SK-N-SH (cell line): ENCODE results near the gene COL25A1. TPM values are rescaled to one million over a fixed set of nuclear protein-coding genes. Genes with fewer than 3 reads are reported as not detected.

Experiments
- CTCF ChIA-PET: fragments of 300-600, 350-600 bp; formaldehyde crosslinking; extraction: SDS; loops from one replicate; lab custom pipeline; 2021; lab: Yijun Ruan, JAX
- POLR2A ChIA-PET: fragments of 350-600 bp; sonication (Branson Sonifier 250); formaldehyde crosslinking; extraction: SDS; loops from one replicate; lab custom pipeline; 2020; ENCODE audit warnings: antibody characterized with exemption, inconsistent platforms; lab: Yijun Ruan, JAX
- DNase-seq: peaks from one replicate; pipeline ENCODE4 v3.0.0; 2012
- H2AFZ ChIP-seq: fragments of 200-600 bp; sonication (generic); 2 replicates; pipeline ENCODE4 v1.8.1; 2016; ENCODE audit warnings: antibody characterized with exemption, mild to moderate bottlenecking, low read depth
- H3F3A ChIP-seq: fragments of 200-600 bp; sonication (generic); replicated peaks from 2 replicates; pipeline ENCODE3; 2016; ENCODE audit warnings: antibody characterized with exemption, mild to moderate bottlenecking; ENCODE audit not compliant: insufficient read depth
- H3K27ac ChIP-seq, 2 experiments: fragments of 200-500 bp in 1 of 2; fragments of 200-600 bp in 1 of 2; sonication (Bioruptor generic) in 1 of 2; sonication (generic), shearing (Covaris generic) in 1 of 2; 2 replicates each; pipeline versions ENCODE4 v1.5.1 to v1.6.1; 2014 to 2016; ENCODE audit warnings: low read depth in 2 of 2, inconsistent platforms in 1 of 2, low read length in 1 of 2, mild to moderate bottlenecking in 1 of 2, mixed read lengths in 1 of 2
- H3K27me3 ChIP-seq: fragments of 200-600 bp; sonication (generic), shearing (Covaris generic); 2 replicates; pipeline ENCODE4 v1.6.1; 2016; ENCODE audit warnings: mixed run types; ENCODE audit not compliant: insufficient read depth
- H3K36me3 ChIP-seq, 2 experiments: fragments of 200-500 bp in 1 of 2; fragments of 200-600 bp in 1 of 2; sonication (Bioruptor generic) in 1 of 2; sonication (generic) in 1 of 2; replicated peaks in 1 of 2; 2 replicates each; pipeline versions ENCODE3 to v1.5.1; 2014 to 2016; ENCODE audit warnings: low read length in 1 of 2, mild to moderate bottlenecking in 1 of 2; ENCODE audit not compliant: insufficient read depth in 2 of 2, control insufficient read depth in 1 of 2
- H3K4me1 ChIP-seq, 2 experiments: fragments of 200-500 bp in 1 of 2; fragments of 200-600 bp in 1 of 2; sonication (Bioruptor generic) in 1 of 2; sonication (generic), shearing (Covaris generic) in 1 of 2; 2 replicates each; pipeline versions ENCODE4 v1.5.1 to v1.6.1; 2014 to 2016; ENCODE audit warnings: low read depth in 1 of 2, low read length in 1 of 2, mixed run types in 1 of 2; ENCODE audit not compliant: insufficient read depth in 2 of 2, control insufficient read depth in 1 of 2
- H3K4me2 ChIP-seq: fragments of 200-600 bp; sonication (generic), shearing (Covaris generic); 2 replicates; pipeline ENCODE4 v1.6.1; 2017; ENCODE audit warnings: mixed run types
- H3K4me3 ChIP-seq, 2 experiments: fragments of 200-500 bp in 1 of 2; fragments of 200-600 bp in 1 of 2; sonication (Bioruptor generic) in 1 of 2; sonication (generic), shearing (Covaris generic) in 1 of 2; 2 replicates each; pipeline versions ENCODE4 v1.5.1 to v1.8.1; 2014 to 2016; ENCODE audit warnings: low read depth in 2 of 2, inconsistent platforms in 1 of 2, low read length in 1 of 2, mild to moderate bottlenecking in 1 of 2, mixed read lengths in 1 of 2, moderate library complexity in 1 of 2
- H3K79me2 ChIP-seq: fragments of 200-600 bp; sonication (generic); 2 replicates; pipeline ENCODE4 v1.8.1; 2017; ENCODE audit warnings: mild to moderate bottlenecking; ENCODE audit not compliant: insufficient read depth
- H3K9ac ChIP-seq: fragments of 200-600 bp; sonication (generic); 2 replicates; pipeline ENCODE4 v1.6.1; 2017; ENCODE audit warnings: mixed run types
- H3K9me2 ChIP-seq: fragments of 200-600 bp; sonication (generic); 2 replicates; pipeline ENCODE4 v1.6.1; 2017; ENCODE audit warnings: mixed run types
- H3K9me3 ChIP-seq: fragments of 200-600 bp; sonication (generic); 2 replicates; pipeline ENCODE4 v1.6.1; 2017; ENCODE audit warnings: mixed run types, mild to moderate bottlenecking, moderate library complexity
- H4K20me1 ChIP-seq: fragments of 200-600 bp; sonication (generic); 2 replicates; pipeline ENCODE4 v1.6.1; 2017; ENCODE audit warnings: mild to moderate bottlenecking, mixed run types; ENCODE audit not compliant: insufficient read depth
- ELF1 ChIP-seq: IDR thresholded peaks from 2 replicates; pipeline ENCODE4 v1.4.0; 2012
- EP300 ChIP-seq, 2 experiments: IDR thresholded peaks; 2 replicates each; pipeline versions ENCODE4 v1.4.0 to v1.6.1; 2012; ENCODE audit warnings: borderline replicate concordance in 1 of 2, low read depth in 1 of 2, low read length in 1 of 2
- EZH2phosphoT487 ChIP-seq: fragments of 200-600 bp; sonication (generic); IDR thresholded peaks from 2 replicates; pipeline ENCODE4 v1.6.1; 2017; ENCODE audit warnings: low read depth, mixed run types, mild to moderate bottlenecking, antibody characterized with exemption, moderate library complexity, borderline replicate concordance
- FOSL2 ChIP-seq: IDR thresholded peaks from 2 replicates; pipeline ENCODE4 v1.4.0; 2012; ENCODE audit warnings: low read depth, mild to moderate bottlenecking, moderate library complexity, borderline replicate concordance
- FOXM1 ChIP-seq: IDR thresholded peaks from 2 replicates; pipeline ENCODE4 v1.4.0; 2012; ENCODE audit warnings: low read depth, mild to moderate bottlenecking
- JUND ChIP-seq: IDR thresholded peaks from 2 replicates; pipeline ENCODE4 v1.4.0; 2012
- MXI1 ChIP-seq: IDR thresholded peaks from 2 replicates; pipeline ENCODE4 v1.6.1; 2012; ENCODE audit warnings: mild to moderate bottlenecking, low read depth, low read length, improper control_type of control experiment
- NFIC ChIP-seq: IDR thresholded peaks from 2 replicates; pipeline ENCODE4 v1.4.0; 2012; ENCODE audit warnings: borderline replicate concordance
- POLR2AphosphoS5 ChIP-seq: IDR thresholded peaks from 2 replicates; pipeline ENCODE4 v1.6.1; 2012; ENCODE audit warnings: low read depth, low read length
- RAD21 ChIP-seq: IDR thresholded peaks from 2 replicates; pipeline ENCODE4 v1.6.1; 2012; ENCODE audit warnings: mild to moderate bottlenecking, low read length
- RFX5 ChIP-seq: IDR thresholded peaks from 2 replicates; pipeline ENCODE4 v1.6.1; 2012; ENCODE audit warnings: mild to moderate bottlenecking, improper control_type of control experiment, low read length
- RXRA ChIP-seq: IDR thresholded peaks from 2 replicates; pipeline ENCODE4 v1.4.0; 2012; ENCODE audit warnings: low read depth, mild to moderate bottlenecking, borderline replicate concordance
- SIN3A ChIP-seq: IDR thresholded peaks from 2 replicates; pipeline ENCODE4 v1.6.1; 2012; ENCODE audit warnings: low read depth, mild to moderate bottlenecking, low read length, moderate library complexity, borderline replicate concordance
- SMC3 ChIP-seq: IDR thresholded peaks from 2 replicates; pipeline ENCODE4 v1.6.1; 2012; ENCODE audit warnings: low read depth, low read length, improper control_type of control experiment
- TAF1 ChIP-seq: IDR thresholded peaks from 2 replicates; pipeline ENCODE4 v1.6.1; 2012; ENCODE audit warnings: low read depth, mild to moderate bottlenecking, low read length, moderate library complexity, borderline replicate concordance
- TCF12 ChIP-seq: IDR thresholded peaks from 2 replicates; pipeline ENCODE4 v1.4.0; 2012
- YY1 ChIP-seq: IDR thresholded peaks from 2 replicates; pipeline ENCODE4 v1.4.0; 2012; ENCODE audit warnings: low read depth, mild to moderate bottlenecking
- WGBS: methylation state at CpG from one replicate; pipeline ENCODE4 v1.1.6; 2017; ENCODE audit warnings: low lambda C conversion rate; 5-methylcytosine and 5-hydroxymethylcytosine counted together
- polyA plus RNA-seq, 3 experiments: library from polyadenylated mRNA; depleted of rRNA; stranded (reverse); fragments of >200 nt; gene quantifications; 2 replicates each; pipeline ENCODE4 v1.2.3, GENCODE V29; 2012
- TF ChIP-seq, protein P1 (sequence below): IDR thresholded peaks from 2 replicates; pipeline ENCODE4 v1.4.0; 2012; ENCODE audit warnings: low read depth
- TF ChIP-seq, protein P2 (sequence below): IDR thresholded peaks from 2 replicates; pipeline ENCODE4 v1.6.1; 2012; ENCODE audit warnings: mild to moderate bottlenecking, low read depth, low read length, moderate library complexity
- TF ChIP-seq, protein P3 (sequence below): fragments of 150-350 bp; IDR thresholded peaks from 2 replicates; pipeline ENCODE4 v1.6.1; 2016; ENCODE audit warnings: mild to moderate bottlenecking, low read depth, low read length
- TF ChIP-seq, protein P4 (sequence below): fragments of 200-600 bp; sonication (generic); IDR thresholded peaks from 2 replicates; pipeline ENCODE4 v1.6.1; 2017; ENCODE audit warnings: antibody characterized with exemption, mild to moderate bottlenecking, moderate library complexity
- TF ChIP-seq, protein P5 (sequence below): fragments of 150-350 bp; IDR thresholded peaks from 2 replicates; pipeline ENCODE4 v1.6.1; 2017; ENCODE audit warnings: antibody characterized with exemption, low read length, low read depth, borderline replicate concordance

COL25A1 gene
- polyA plus RNA-seq, 1 of the 3 experiments (the other 2 are of a cell fraction): not detected

DNA sequence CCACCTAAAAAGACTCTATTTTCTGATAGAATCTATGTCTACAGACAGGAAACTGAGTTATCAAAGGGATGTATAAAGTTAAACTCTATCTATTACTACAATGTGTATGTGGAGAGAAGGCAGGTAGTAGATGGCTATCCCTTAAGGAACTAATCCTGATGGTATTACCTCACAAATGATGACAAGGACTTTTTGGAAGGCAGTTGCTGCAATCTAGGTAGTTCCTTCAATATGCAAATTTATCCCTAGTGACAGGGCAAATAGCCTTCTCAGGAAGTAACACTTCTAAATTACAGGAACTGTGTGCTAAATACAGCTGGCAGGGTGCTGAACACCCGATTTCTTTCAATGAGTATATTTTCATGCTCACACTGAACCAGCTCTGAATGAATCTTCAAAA, 177.4 kb downstream of the COL25A1 start:
- Histone ChIP-seq H3K36me3 (no peaks in the 10 kb centered on the region), H3K79me2 (no peaks in the 10 kb centered on the region), H3K4me1 (no peaks in the 10 kb centered on the region; a peak in 1 of 4 replicates), H3K9me2 (no peaks in the 10 kb centered on the region), H4K20me1 (no peaks in the 10 kb centered on the region), H3K4me2 (no peak overlapping the region), H3F3A (no peaks in the 10 kb centered on the region), H3K9ac (no peak overlapping the region), H3K27ac (no peak overlapping the region), H3K9me3 (no peaks in the 10 kb centered on the region), H3K27me3 (no peaks in the 10 kb centered on the region), H2AFZ (no peak overlapping the region), H3K4me3 (no peak overlapping the region)
- no peak for TF ChIP-seq JUND
- TF ChIP-seq POLR2AphosphoS5: no peak
- ChIA-PET CTCF (no interaction called here), POLR2A (no interaction called here)
- WGBS: 0% methylated on average over 1 of the region's 1 CpG
- DNase-seq: no peak

DNA sequence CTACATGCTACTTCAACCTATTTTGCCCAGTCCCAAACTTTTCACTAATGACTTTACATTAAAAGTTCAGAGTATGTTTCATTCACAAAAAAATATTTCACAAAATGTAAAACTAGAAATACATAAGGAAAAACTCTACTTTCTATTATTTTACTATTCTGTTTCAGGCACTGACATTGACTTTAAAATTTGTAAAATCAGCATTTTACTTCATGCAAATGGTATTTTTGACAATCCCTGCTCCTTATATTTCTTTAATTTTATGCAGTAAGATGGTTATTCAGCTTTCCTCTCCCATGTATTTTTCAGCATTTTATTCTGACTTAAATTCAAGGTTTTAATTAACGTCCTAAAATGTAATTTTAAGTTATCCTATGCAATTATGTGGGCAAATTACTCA, 178.5 kb downstream of the COL25A1 start:
- no peaks in the 10 kb centered on the region for H3K79me2 ChIP-seq
- 0% methylated on average over 1 of the region's 1 CpG for WGBS
- H3K9me3 ChIP-seq: no peaks in the 10 kb centered on the region
- H3K9ac ChIP-seq: no peak overlapping the region
- H3K4me3 ChIP-seq: no peak overlapping the region
- H3K9me2 ChIP-seq: no peaks in the 10 kb centered on the region
- no peak for TF ChIP-seq NFIC
- no peak for TF ChIP-seq TAF1
- TF ChIP-seq, protein P1, sequence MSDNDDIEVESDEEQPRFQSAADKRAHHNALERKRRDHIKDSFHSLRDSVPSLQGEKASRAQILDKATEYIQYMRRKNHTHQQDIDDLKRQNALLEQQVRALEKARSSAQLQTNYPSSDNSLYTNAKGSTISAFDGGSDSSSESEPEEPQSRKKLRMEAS: no peak
- TF ChIP-seq SIN3A: no peak
- no peak for TF ChIP-seq FOXM1
- TF ChIP-seq MXI1: no peak
- no peak for TF ChIP-seq YY1
- TF ChIP-seq, protein P2, sequence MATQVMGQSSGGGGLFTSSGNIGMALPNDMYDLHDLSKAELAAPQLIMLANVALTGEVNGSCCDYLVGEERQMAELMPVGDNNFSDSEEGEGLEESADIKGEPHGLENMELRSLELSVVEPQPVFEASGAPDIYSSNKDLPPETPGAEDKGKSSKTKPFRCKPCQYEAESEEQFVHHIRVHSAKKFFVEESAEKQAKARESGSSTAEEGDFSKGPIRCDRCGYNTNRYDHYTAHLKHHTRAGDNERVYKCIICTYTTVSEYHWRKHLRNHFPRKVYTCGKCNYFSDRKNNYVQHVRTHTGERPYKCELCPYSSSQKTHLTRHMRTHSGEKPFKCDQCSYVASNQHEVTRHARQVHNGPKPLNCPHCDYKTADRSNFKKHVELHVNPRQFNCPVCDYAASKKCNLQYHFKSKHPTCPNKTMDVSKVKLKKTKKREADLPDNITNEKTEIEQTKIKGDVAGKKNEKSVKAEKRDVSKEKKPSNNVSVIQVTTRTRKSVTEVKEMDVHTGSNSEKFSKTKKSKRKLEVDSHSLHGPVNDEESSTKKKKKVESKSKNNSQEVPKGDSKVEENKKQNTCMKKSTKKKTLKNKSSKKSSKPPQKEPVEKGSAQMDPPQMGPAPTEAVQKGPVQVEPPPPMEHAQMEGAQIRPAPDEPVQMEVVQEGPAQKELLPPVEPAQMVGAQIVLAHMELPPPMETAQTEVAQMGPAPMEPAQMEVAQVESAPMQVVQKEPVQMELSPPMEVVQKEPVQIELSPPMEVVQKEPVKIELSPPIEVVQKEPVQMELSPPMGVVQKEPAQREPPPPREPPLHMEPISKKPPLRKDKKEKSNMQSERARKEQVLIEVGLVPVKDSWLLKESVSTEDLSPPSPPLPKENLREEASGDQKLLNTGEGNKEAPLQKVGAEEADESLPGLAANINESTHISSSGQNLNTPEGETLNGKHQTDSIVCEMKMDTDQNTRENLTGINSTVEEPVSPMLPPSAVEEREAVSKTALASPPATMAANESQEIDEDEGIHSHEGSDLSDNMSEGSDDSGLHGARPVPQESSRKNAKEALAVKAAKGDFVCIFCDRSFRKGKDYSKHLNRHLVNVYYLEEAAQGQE: no peak
- no peak for TF ChIP-seq FOSL2
- no peak for TF ChIP-seq RFX5
- TF ChIP-seq, protein P3, sequence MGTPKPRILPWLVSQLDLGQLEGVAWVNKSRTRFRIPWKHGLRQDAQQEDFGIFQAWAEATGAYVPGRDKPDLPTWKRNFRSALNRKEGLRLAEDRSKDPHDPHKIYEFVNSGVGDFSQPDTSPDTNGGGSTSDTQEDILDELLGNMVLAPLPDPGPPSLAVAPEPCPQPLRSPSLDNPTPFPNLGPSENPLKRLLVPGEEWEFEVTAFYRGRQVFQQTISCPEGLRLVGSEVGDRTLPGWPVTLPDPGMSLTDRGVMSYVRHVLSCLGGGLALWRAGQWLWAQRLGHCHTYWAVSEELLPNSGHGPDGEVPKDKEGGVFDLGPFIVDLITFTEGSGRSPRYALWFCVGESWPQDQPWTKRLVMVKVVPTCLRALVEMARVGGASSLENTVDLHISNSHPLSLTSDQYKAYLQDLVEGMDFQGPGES: no peak
- TF ChIP-seq, protein P4, sequence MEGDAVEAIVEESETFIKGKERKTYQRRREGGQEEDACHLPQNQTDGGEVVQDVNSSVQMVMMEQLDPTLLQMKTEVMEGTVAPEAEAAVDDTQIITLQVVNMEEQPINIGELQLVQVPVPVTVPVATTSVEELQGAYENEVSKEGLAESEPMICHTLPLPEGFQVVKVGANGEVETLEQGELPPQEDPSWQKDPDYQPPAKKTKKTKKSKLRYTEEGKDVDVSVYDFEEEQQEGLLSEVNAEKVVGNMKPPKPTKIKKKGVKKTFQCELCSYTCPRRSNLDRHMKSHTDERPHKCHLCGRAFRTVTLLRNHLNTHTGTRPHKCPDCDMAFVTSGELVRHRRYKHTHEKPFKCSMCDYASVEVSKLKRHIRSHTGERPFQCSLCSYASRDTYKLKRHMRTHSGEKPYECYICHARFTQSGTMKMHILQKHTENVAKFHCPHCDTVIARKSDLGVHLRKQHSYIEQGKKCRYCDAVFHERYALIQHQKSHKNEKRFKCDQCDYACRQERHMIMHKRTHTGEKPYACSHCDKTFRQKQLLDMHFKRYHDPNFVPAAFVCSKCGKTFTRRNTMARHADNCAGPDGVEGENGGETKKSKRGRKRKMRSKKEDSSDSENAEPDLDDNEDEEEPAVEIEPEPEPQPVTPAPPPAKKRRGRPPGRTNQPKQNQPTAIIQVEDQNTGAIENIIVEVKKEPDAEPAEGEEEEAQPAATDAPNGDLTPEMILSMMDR: no peak
- no peak for TF ChIP-seq RXRA
- no peak for TF ChIP-seq EZH2phosphoT487
- TF ChIP-seq, protein P5, sequence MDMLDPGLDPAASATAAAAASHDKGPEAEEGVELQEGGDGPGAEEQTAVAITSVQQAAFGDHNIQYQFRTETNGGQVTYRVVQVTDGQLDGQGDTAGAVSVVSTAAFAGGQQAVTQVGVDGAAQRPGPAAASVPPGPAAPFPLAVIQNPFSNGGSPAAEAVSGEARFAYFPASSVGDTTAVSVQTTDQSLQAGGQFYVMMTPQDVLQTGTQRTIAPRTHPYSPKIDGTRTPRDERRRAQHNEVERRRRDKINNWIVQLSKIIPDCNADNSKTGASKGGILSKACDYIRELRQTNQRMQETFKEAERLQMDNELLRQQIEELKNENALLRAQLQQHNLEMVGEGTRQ: no peak
- TF ChIP-seq EP300 (IDR thresholded peaks at IDR 0.05; ENCODE audit: borderline replicate concordance in 1 of 2, low read depth in 1 of 2, low read length in 1 of 2): no peak
- no peak for TF ChIP-seq ELF1
- no peak for TF ChIP-seq SMC3
- TF ChIP-seq TCF12: no peak
- TF ChIP-seq RAD21: no peak
- TF ChIP-seq, all 33 proteins: peak for 0
- H2AFZ ChIP-seq: no peak overlapping the region
- no peak overlapping the region for H3K4me2 ChIP-seq
- H3K27ac ChIP-seq: no peak overlapping the region
- H3K36me3 ChIP-seq: no peaks in the 10 kb centered on the region
- H4K20me1 ChIP-seq: no peaks in the 10 kb centered on the region
- CTCF ChIA-PET: no interaction called here
- no peak for DNase-seq
- no peaks in the 10 kb centered on the region for H3K27me3 ChIP-seq
- POLR2A ChIA-PET: no interaction called here
- no peaks in the 10 kb centered on the region; a peak in 1 of 4 replicates for H3K4me1 ChIP-seq
- no peaks in the 10 kb centered on the region for H3F3A ChIP-seq
